HepG2 (cell line): Measurements from ENCODE around the gene DOCK4. TPM values are rescaled to one million over a fixed set of nuclear protein-coding genes. Genes with fewer than 3 reads are reported as not detected.
A peak's percentile ranks its signal among the peaks of the same experiment; 100 is the strongest.

Source experiments
- ATF7 ChIP-seq, 2 experiments: fragments of 450-650 bp in 1 of 2; sonication (generic) in 1 of 2; formaldehyde crosslinking in 1 of 2; IDR thresholded peaks; 2 replicates each; pipeline versions ENCODE4 v1.4.0 to v1.6.1; 2016 to 2020; ENCODE audit warnings: antibody characterized with exemption in 1 of 2, mild to moderate bottlenecking in 1 of 2, missing genetic modification reagents in 1 of 2
- HNF4A ChIP-seq: sonication (generic); formaldehyde crosslinking; IDR thresholded peaks from 2 replicates; pipeline ENCODE4 v1.4.0; 2020; ENCODE audit warnings: missing genetic modification reagents
- KAT7 ChIP-seq: IDR thresholded peaks from 2 replicates; pipeline ENCODE4 v1.6.1; 2018; ENCODE audit warnings: borderline replicate concordance, missing compliant biosample characterization
- PLSCR1 ChIP-seq: sonication (generic); formaldehyde crosslinking; IDR thresholded peaks from 2 replicates; pipeline ENCODE4 v1.5.0; 2020; ENCODE audit warnings: missing genetic modification reagents, mild to moderate bottlenecking, borderline replicate concordance
- POGZ ChIP-seq: sonication (generic); formaldehyde crosslinking; IDR thresholded peaks from 2 replicates; pipeline ENCODE4 v1.4.0; 2020; ENCODE audit warnings: mild to moderate bottlenecking, missing genetic modification reagents
- RXRA ChIP-seq: sonication (generic); formaldehyde crosslinking; IDR thresholded peaks from 2 replicates; pipeline ENCODE4 v1.5.1; 2020; ENCODE audit warnings: missing genetic modification reagents
- RXRB ChIP-seq: IDR thresholded peaks from 2 replicates; pipeline ENCODE4 v1.6.1; 2016; ENCODE audit warnings: borderline replicate concordance, missing genetic modification reagents, missing compliant biosample characterization
- ZBED4 ChIP-seq: sonication (generic); formaldehyde crosslinking; IDR thresholded peaks from 2 replicates; pipeline ENCODE4 v1.4.0; 2020; ENCODE audit warnings: missing genetic modification reagents, borderline replicate concordance
- ZEB1 ChIP-seq: IDR thresholded peaks from 2 replicates; pipeline ENCODE4 v1.6.1; 2012; ENCODE audit warnings: mild to moderate bottlenecking, low read depth, inconsistent platforms; ENCODE audit not compliant: insufficient replicate concordance
- ZMYM3 ChIP-seq: sonication (generic); formaldehyde crosslinking; IDR thresholded peaks from 2 replicates; pipeline ENCODE4 v1.5.1; 2020; ENCODE audit warnings: mild to moderate bottlenecking, missing genetic modification reagents
- ZNF180 ChIP-seq: sonication (generic); formaldehyde crosslinking; IDR thresholded peaks from 2 replicates; pipeline ENCODE4 v1.4.0; 2020; ENCODE audit warnings: low read depth, missing genetic modification reagents, borderline replicate concordance
- ZNF3 ChIP-seq: IDR thresholded peaks from 2 replicates; pipeline ENCODE4 v1.7.0; 2017; ENCODE audit warnings: inconsistent platforms
- ZNF317 ChIP-seq: sonication (generic); formaldehyde crosslinking; IDR thresholded peaks from 2 replicates; pipeline ENCODE4 v1.5.0; 2020; ENCODE audit warnings: mild to moderate bottlenecking, missing genetic modification reagents
- ZNF350 ChIP-seq: sonication (generic); formaldehyde crosslinking; IDR thresholded peaks from 2 replicates; pipeline ENCODE4 v1.4.0; 2020; ENCODE audit warnings: mild to moderate bottlenecking, low read depth, missing genetic modification reagents, borderline replicate concordance
- ZNF543 ChIP-seq: sonication (generic); formaldehyde crosslinking; IDR thresholded peaks from 2 replicates; pipeline ENCODE4 v1.4.0; 2020; ENCODE audit warnings: mild to moderate bottlenecking, missing genetic modification reagents
- ZNF652 ChIP-seq: IDR thresholded peaks from 2 replicates; pipeline ENCODE4 v1.6.1; 2016; ENCODE audit warnings: low read depth, borderline replicate concordance
- ZNF687 ChIP-seq: sonication (generic); formaldehyde crosslinking; IDR thresholded peaks from 2 replicates; pipeline ENCODE4 v1.5.1; 2020; ENCODE audit warnings: mild to moderate bottlenecking, missing genetic modification reagents, moderate library complexity
- ZNF770 ChIP-seq: sonication (generic); formaldehyde crosslinking; IDR thresholded peaks from 2 replicates; pipeline ENCODE4 v1.5.0; 2020; ENCODE audit warnings: mild to moderate bottlenecking, missing genetic modification reagents
- polyA plus RNA-seq, 8 experiments: library from polyadenylated mRNA; depleted of rRNA in 3 of 8; stranded (reverse) in 7 of 8; unstranded in 1 of 8; fragments of >200 nt; fragmentation: Illumina TruSeq in 4 of 8; extraction: Trizol in 4 of 8; gene quantifications; 2 replicates each; pipeline versions ENCODE4 v1.2.1 to v1.2.3, GENCODE V29; 2011 to 2016; ENCODE audit warnings: low read depth in 4 of 8, missing spikeins in 1 of 8, mixed read lengths in 1 of 8; ENCODE audit not compliant: insufficient read depth in 1 of 8
- total RNA-seq, 5 experiments: library from RNA; depleted of rRNA; stranded (reverse); fragments of >200 nt; fragmentation: Illumina TruSeq; extraction: Trizol; gene quantifications; 2 replicates each; pipeline ENCODE4 v1.2.3, GENCODE V29; 2016; ENCODE audit warnings: low read depth in 1 of 5

The DOCK4 gene
- total and polyA plus RNA-seq, 2 of the 13 experiments (the other 11 are each of a cell fraction or from before 2014, with no cell fraction given), result 13.5 to 17.4 TPM

GRCh38 chr7:112176693-112177415 is 29.3 kb downstream of the DOCK4 start (continued):
- no peak for TF ChIP-seq ZNF180
- peak; percentile 71 for TF ChIP-seq ATF7 (IDR thresholded peaks at IDR 0.05)
- no peak for TF ChIP-seq ATF7 (CRISPR knock-in tag; IDR thresholded peaks at IDR 0.05)
- TF ChIP-seq POGZ (CRISPR knock-in tag), result no peak
- TF ChIP-seq ZEB1, result no peak
- TF ChIP-seq ZNF687 (CRISPR knock-in tag), result no peak
- TF ChIP-seq RXRA (CRISPR knock-in tag), result no peak
- no peak for TF ChIP-seq ZNF770 (CRISPR knock-in tag)
- no peak for TF ChIP-seq ZNF543 (CRISPR knock-in tag)
- TF ChIP-seq KAT7 (CRISPR knock-in tag), result no peak
- no peak for TF ChIP-seq ZBED4 (CRISPR knock-in tag)
- no peak for TF ChIP-seq ZMYM3 (CRISPR knock-in tag)
- peak; percentile 81 for TF ChIP-seq ZNF652 (CRISPR knock-in tag)
- TF ChIP-seq ZNF3 (CRISPR knock-in tag), result no peak
- no peak for TF ChIP-seq PLSCR1 (CRISPR knock-in tag)
- TF ChIP-seq ZNF350 (CRISPR knock-in tag), result no peak
- peak; percentile 64; the same call in 1 of the 2 replicates for TF ChIP-seq ZNF317 (CRISPR knock-in tag)
- 0 out of 2 replicates have a peak, but pooled peaks have one; percentile 19 for TF ChIP-seq HNF4A (CRISPR knock-in tag)
- no peak for TF ChIP-seq RXRB (CRISPR knock-in tag)
